ENCODE data around the gene NPDC1.
A peak's percentile ranks its signal among the peaks of the same experiment; 100 is the strongest.
"Not testable (repeated sequence)": the region's sequence is repeated elsewhere in the genome, so short reads cannot be mapped to it uniquely, and the experiment has no call there.

NPDC1 gene

DNA sequence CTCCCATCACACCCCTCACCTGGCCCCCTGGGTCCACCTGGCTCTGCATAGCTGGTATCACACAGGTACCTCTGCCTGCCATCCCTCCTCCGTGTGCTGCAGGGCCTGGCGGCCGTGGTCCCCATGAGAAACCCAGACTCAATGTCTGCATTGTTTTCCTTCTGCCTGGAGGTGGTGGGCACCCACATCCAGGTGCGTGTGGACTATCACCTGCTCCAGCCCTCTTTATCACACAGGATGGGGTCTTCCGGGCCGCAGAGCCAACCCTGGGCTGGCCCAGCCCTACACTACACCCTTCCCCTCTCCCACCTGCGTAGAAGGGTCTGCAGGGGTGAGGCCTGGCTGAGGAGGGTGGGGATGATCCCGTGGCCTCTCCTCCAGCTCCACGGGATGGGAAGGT, 7.1 kb downstream of the NPDC1 start:
- DNase-seq = no peak

DNA sequence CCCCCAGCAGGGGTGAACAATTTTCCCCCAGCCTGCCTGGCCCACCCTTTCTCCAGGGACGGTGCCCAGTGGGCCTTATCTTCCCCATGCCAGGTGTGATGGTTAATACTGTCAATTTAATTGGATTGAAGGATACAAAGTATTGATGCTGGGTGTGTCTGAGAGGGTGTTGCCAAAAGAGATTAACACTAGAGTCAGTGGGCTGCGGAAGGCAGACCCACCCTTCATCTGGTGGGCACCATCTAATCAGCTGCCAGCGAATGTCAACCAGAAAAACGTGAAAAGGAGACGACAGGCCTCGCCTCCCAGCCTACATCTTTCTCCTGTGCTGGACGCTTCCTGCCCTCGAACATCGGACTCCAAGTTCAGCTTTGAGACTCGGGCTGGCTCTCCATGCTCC, 8.5 kb downstream of the NPDC1 start:
- no peak for DNase-seq

DNA sequence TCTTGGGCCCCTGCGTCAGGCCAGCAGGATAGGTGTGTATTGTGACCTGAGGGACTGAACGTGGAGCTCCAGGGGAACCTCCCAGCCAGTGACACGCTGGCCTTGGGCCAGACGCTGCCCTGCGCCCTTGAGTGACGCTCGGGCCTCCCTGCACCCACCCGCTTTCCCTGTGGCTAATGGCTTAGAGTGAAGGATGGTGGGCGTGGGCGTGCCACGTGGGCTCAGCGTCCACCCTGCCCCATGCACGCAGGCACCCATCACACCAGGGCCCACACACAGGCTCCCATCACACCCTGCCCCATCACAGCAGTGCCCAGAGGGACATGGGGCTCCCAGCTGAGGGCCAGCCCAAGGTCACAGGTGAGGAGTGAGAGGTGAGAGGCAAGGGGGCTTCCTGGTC, 8.9 kb downstream of the NPDC1 start:
- no peak for DNase-seq

DNA sequence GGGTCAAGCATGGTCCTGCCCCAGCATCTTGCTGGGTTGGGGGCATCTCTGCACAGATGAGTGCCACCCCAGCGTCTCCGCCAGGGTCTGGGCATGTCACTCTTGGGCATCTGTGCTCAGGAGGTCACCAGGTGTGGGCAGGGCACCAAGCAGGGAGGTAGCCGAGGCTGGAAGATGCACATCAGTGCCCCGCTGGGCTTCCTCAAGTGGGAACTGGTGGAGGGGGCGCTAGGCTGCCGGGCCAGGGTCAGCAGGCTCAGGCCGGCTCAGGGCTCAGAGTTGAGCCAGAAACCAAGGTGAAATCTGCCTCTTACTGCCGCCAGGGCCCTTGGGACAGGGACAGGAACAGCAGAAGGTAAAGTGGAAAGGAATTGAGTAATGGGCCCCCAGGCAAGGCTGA, 10.0 kb downstream of the NPDC1 start:
- DNase-seq = no peak

DNA sequence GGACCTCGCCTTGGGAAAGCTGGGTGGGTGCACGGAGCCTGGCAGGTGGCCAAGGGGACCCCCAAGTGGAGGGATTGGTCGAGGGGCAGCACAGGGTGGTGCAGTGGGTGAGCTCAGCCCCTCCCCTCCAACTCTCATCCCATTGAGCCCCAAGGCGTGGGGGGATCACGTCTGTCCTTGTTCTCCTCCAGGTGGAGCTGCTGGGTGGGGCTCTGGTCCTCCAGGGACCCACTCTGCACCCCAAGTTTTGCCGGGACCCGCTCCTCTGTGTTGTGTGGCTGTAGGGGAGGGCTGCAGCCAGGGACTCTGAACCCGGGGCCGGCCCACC, 10.5 kb downstream of the NPDC1 start:
- DNase-seq = no peak

- DNase-seq = peak; percentile 88
Observed at GRCh38 chr9:137034709-137035506, 11.1 kb downstream of the NPDC1 start.

DNA sequence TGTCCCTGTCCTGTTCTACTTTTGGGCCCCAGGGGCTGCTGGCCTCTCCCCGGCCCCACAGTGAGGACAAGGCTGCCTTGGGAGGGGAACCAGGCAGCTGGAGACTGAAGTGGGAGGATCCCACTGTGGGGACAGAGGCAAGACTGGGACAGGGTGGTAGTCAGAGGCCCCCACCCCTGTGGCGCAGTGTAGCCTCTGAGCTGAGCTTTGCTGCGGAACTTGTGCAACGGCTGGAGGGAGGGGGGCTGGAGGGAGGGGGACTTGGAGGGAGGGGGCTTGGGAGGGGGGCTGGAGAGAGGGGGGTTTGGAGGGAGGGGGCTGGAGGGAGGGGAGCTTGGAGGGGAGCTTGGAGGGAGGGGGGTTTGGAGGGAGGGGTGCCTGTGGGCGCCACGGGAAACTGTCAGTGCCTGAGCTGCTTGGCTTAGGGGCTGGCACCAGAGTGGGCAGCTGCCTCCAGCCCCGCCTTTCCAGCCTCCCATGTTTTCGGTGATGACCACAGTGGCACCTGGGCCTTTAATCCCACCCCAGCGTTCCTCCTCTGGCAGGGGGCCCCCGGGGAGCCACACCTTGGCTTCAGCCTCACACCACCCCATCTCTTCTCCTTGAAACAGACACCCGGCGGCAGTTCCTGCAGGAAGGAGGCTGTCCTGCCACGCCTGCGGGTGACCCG, 11.8 kb downstream of the NPDC1 start:
- peak; percentile 46 for DNase-seq

DNA sequence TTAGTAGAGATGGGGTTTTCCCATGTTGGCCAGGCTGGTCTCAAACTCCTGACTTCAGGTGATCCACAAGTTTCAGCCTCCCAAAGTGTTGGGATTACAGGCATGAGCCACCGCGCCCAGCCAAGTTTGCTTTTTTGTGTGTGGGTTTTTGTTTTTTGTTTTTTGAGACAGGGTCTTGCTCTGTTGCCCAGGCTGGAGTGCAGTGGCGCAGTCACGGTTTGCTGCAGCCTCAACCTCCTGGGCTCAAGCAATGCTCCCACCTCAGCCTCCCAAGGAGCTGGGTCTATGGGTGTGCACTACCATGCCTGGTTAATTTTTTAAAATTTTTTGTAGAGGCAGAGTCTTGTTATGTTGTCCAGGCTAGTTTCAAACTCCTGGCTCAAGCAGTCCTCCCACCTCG, 12.5 kb downstream of the NPDC1 start:
- not testable (repeated sequence) for DNase-seq

GRCh38 chr9:137032858-137033257, 13.1 kb downstream of the NPDC1 start:
- DNase-seq = no peak

DNA sequence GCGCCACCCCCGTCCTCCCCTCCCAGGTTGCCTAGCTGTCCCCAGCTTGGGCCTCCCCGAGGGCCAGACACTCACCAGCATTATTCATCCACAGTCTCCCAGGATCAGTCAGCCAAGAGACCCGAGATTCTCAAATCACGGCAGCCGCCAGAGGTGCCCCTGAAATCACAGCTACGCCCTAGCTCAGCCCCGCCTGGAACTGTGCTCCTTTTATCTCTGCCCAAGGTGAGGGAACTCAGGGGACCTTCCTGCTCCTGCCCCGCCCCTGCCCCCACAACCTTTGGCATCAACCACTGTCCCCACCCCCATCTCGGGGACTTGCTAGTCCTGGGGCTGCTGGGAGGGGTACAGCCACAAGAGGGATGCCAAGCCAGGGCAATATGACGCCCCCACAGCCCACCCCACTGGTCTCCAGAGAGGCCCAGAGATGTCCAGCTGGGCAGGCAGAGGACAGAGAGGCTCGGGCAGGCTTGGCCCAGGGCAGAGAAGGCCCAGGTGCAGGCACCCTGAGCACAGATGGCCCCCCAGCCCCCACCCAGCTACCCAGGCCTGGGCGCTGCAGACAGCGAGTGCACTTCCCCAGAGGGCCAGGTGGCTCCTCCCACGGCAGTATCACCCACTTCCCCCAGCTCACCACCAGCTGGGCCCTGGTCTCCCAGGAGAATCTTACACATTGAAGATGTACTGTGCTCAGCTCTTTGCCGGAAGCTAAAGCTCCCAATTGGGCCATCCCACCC, 13.9 kb downstream of the NPDC1 start, which contains the start of gene FUT7:
FUT7 (minus strand) TSS at position 185 of the 737 bp plus-strand sequence; CDS start at position 88, 97 bp downstream.
- DNase-seq = no peak

DNA sequence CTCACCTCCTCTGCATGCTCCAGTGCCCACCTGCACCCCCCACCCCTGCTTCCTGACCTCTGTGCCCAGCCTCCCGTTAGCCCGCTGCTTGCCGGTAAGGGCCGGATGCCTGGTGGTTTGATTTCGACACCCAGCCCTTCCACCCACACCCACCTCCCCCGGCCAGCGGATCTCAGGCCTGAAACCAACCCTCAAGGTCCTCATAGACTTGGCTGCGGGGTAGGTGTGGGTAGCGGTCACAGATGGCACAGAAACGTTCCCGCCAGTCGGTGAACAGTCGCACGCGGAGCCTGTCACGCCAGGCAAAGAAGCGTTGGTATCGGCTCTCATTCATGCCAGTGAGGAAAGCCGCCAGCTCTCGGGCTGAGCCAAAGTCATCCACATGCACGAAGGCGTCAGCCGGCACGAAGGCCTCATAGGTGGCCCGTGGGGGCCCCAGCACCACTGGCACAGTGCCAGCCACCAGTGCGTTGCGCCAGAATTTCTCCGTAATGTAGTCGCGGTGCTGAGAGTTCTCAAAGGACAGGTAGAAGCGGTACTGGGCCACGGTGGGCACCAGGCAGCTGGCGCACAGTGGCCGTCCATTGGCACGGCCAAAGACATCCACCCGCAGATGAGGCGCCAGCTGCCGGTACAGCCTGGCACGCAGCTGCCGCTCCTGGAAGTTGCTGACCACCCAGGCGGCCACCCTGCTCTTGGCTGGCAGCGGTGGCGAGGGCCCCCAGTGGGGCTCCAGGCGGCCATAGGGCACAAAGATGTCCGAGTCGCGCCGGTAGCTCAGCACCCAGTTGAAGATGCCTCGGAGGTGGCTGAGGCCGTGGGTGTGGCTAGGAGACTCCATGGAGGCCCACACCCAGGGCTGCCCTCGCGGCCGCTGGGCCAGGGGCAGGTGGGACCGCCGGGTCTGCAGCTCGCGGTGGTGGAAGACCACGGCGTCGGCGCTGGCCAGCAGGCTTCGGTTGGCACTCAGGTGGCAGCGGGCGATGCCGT, 15.1 kb downstream of the NPDC1 start:
- DNase-seq = peak; percentile 79

GRCh38 chr9:137030006-137030405, 16.0 kb downstream of the NPDC1 start:
- DNase-seq = peak; percentile 67

DNA sequence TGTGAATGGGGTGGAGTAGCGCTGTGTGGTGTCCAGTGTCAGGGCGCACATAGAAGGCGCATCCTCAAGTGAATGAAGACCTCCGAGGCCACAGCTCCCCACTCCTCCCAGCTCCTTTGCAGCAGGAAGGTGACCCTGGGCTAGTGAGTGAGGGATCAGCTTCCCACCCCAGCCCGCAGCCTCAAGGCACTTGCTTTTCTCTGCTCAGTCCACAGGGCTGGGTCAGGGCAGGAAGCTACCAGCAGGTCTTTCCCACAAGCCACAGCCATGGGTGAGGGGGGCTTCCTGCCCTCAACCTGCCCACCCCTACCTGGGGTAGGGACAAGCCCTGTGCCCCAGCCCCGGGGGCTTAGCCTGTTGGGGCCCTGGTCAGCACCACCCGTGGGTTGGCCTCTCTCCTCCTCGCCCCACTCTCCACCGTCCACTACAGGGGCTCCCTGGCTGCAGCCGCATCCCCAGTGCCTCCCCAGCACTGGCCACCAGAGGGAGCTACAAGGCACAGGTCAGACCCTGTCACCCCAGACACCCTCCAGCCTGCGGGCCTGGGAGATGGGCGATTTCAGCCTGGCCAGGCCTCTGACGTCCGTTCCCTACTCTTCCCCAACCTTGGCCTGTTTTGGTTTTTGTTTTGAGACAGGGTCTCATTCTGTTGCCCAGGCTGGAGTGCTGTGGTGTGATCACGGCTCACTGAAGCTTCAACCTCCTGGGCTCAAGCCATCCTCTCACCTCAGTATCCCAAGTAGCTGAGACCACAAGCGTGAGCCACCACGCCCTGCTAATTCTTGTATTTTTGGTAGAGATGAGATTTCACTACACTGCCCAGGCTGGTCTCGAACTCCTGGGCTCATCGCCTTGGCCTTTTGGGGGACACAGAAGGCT, 16.7 kb downstream of the NPDC1 start:
- peak; percentile 88 for DNase-seq

GRCh38 chr9:137028263-137029057, 17.5 kb downstream of the NPDC1 start:
- peak; percentile 72 for DNase-seq

DNA sequence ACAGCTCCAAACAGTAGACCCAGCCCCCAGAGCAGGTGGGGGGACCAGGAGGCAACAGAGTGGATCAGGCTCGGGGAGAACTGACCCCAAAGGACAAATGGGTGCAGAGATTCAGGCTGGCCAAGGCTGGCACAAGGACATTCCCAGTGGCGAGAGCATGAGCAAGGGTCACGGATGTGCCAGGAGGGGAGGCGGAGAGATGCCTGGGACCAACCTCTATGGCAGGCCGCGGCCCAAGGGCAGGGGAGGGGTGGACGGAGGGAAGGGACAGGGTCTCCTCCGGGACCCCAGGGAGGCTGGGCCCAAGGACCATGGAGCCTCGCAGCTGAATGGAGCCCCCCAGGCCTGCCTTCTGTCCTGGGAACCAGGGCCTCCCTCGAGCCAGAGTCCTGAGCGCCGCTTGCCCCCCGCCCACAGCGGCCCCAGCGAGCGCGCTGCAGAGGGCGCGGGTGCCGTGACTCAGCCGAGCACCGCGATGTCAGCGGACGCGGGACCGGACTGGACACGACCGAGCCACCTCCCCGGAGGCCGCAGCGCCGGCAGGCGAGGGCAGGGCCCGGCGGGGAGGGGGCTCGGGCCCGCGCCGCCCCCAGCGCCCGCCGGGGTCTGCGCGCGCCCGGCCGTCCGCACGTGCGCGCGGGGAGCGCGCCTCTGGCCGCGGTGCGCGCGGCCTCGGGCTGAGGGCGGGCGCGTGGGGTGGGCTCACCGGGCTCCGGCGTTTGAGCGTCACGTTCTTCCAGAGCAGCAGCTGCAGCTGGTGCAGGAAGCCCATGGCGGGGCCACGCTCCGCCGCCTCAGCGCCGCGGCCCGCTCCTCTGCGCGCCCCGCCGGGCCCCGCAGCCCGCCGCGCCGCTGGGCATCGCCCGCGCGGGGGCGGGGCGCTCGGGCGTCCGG, 18.4 kb downstream of the NPDC1 start, which contains the start of gene ABCA2:
ABCA2 (minus strand) TSS at position 869 of the 894 bp plus-strand sequence; CDS start at position 772, 97 bp downstream.
- DNase-seq = no peak

- DNase-seq = no peak
Observed at GRCh38 chr9:137026828-137027227, 19.1 kb downstream of the NPDC1 start.

GRCh38 chr9:137026384-137026783, 19.6 kb downstream of the NPDC1 start:
- DNase-seq = no peak

DNA sequence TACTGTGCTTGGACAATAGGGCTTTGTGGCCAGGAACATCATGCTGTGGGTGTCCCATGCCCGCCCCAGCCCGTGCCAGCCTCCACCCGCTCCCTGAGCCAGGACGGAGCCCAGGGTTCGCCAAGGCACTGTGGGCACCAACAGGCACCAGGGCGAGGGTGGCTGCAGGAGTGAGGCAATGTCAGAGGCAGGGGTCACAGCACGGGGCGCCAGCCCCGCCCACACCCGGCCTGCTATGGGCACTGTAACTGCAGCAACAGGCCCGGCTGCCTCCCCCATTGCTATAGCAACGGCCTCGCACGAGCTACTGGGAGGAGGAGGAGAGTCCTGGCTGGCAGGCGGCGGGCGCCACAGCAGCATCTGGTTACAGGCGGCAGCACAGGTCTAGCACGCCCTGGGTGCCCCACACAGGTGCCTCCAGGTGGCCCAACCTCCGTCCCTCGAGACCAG, 20.4 kb downstream of the NPDC1 start:
- no peak for DNase-seq

DNA sequence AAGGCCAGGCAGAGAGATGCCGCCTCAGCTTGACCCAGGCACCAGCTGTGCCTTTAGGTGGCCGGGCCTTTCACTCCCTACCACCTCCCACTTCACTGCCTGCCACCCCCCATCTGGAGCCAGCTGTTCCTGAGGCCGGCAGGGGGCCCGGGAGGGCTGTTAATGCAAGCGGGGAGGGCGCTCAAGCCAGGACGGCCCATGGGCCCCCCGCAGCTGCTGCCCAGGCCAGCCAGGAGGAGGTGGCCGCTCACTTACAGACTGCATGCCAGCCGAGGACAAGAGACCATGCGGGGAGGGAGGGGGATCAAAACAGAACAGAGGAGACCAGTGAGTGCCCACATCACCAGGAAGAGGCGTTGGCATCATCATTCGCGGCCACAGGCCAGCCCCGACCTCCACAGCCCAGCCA, 22.4 kb downstream of the NPDC1 start:
- DNase-seq = no peak
